DMS 273 (cell line): ENCODE measurements around the gene PRM3.

Source experiments
- DNase-seq: peaks from one replicate; lab custom pipeline; 2025; ENCODE audit not compliant: unreplicated experiment; lab: John Stamatoyannopoulos, UW

The PRM3 gene

GRCh38 chr16:11229432-11229831 lies 44.0 kb downstream of the PRM3 start:
- no peak for DNase-seq

- DNase-seq = no peak
These were observed 47.5 kb downstream of the PRM3 start for GRCh38 chr16:11225677-11226549.

GRCh38 chr16:11224894-11225676 lies 48.3 kb downstream of the PRM3 start:
- DNase-seq = no peak

- peak; percentile 43 for DNase-seq
These were observed 49.1 kb downstream of the PRM3 start for GRCh38 chr16:11224096-11224893.
